GM23338 (cell line): ENCODE measurements around the gene UCN2. TPM values are rescaled to one million over a fixed set of nuclear protein-coding genes. Genes with fewer than 3 reads are reported as not detected.
"Not testable (repeated sequence)": the region's sequence is repeated elsewhere in the genome, so short reads cannot be mapped to it uniquely, and the experiment has no call there.

Experiments used
- ATAC-seq: fragments of 200-7000 bp; cut with Tn5 transposase; 3 replicates; pipeline ENCODE4 v1.9.1; 2020
- DNase-seq: peaks from one replicate; pipeline ENCODE4 v3.0.0-alpha.2; 2015; ENCODE audit warnings: low spot score
- H2AFZ ChIP-seq: fragments of 200-600 bp; sonication (generic); 2 replicates; pipeline ENCODE4 v1.8.0; 2016; ENCODE audit warnings: antibody characterized with exemption, mild to moderate bottlenecking, moderate library complexity
- H3F3A ChIP-seq: fragments of 200-600 bp; sonication (generic); replicated peaks from 2 replicates; pipeline ENCODE4 v1.8.0; 2017; ENCODE audit warnings: antibody characterized with exemption, mixed run types, low read depth
- H3K27ac ChIP-seq: fragments of 200-600 bp; sonication (generic); 2 replicates; pipeline ENCODE4 v1.6.1; 2016; ENCODE audit warnings: low read depth
- H3K27me3 ChIP-seq: fragments of 200-600 bp; sonication (generic); 2 replicates; pipeline ENCODE4 v1.8.0; 2016; ENCODE audit warnings: mild to moderate bottlenecking, mixed run types, moderate library complexity; ENCODE audit not compliant: insufficient read depth
- H3K36me3 ChIP-seq: fragments of 200-600 bp; sonication (generic); 2 replicates; pipeline ENCODE4 v1.8.0; 2016; ENCODE audit warnings: mild to moderate bottlenecking; ENCODE audit not compliant: insufficient read depth
- H3K4me1 ChIP-seq: fragments of 200-600 bp; sonication (generic); 2 replicates; pipeline ENCODE4 v1.8.0; 2016; ENCODE audit warnings: mild to moderate bottlenecking, moderate library complexity; ENCODE audit not compliant: insufficient read depth
- H3K4me2 ChIP-seq: fragments of 200-600 bp; sonication (generic); 2 replicates; pipeline ENCODE4 v1.7.1; 2017; ENCODE audit warnings: mixed run types
- H3K4me3 ChIP-seq: fragments of 200-600 bp; sonication (generic); 2 replicates; pipeline ENCODE4 v1.6.1; 2016; ENCODE audit warnings: mixed run types
- H3K79me2 ChIP-seq: fragments of 200-600 bp; sonication (generic); replicated peaks from 2 replicates; pipeline ENCODE4 v1.8.0; 2017; ENCODE audit warnings: mild to moderate bottlenecking; ENCODE audit not compliant: insufficient read depth
- H3K9me2 ChIP-seq: fragments of 200-600 bp; sonication (generic); 2 replicates; pipeline ENCODE4 v1.8.0; 2017; ENCODE audit not compliant: insufficient read depth
- H4K20me1 ChIP-seq: fragments of 200-600 bp; sonication (generic); replicated peaks from 2 replicates; pipeline ENCODE4 v1.8.0; 2017; ENCODE audit warnings: mild to moderate bottlenecking; ENCODE audit not compliant: insufficient read depth
- H3K27ac Mint-ChIP-seq: 2 replicates; pipeline ENCODE4 v1.8.0; 2020; ENCODE audit warnings: inconsistent platforms, mild to moderate bottlenecking, moderate library complexity, mixed read lengths
- H3K27me3 Mint-ChIP-seq: 3 replicates; pipeline ENCODE4 v1.8.0; 2022; ENCODE audit warnings: low read depth, mild to moderate bottlenecking, moderate library complexity, mixed read lengths, inconsistent platforms; ENCODE audit not compliant: insufficient read depth, poor library complexity
- H3K36me3 Mint-ChIP-seq: 3 replicates; pipeline ENCODE4 v1.8.0; 2021; ENCODE audit warnings: low read depth, mild to moderate bottlenecking, inconsistent platforms, moderate library complexity, mixed read lengths
- H3K4me1 Mint-ChIP-seq: 3 replicates; pipeline ENCODE4 v1.8.0; 2020; ENCODE audit warnings: mild to moderate bottlenecking, inconsistent platforms, mixed read lengths
- H3K4me3 Mint-ChIP-seq: 3 replicates; pipeline ENCODE4 v1.8.0; 2021; ENCODE audit warnings: moderate library complexity, mild to moderate bottlenecking, inconsistent platforms, mixed read lengths
- H3K9me3 Mint-ChIP-seq: 3 replicates; pipeline ENCODE4 v1.8.0; 2020; ENCODE audit warnings: moderate library complexity, mild to moderate bottlenecking, inconsistent platforms, mixed read lengths
- EZH2 ChIP-seq: fragments of 200-600 bp; sonication (generic); IDR thresholded peaks from one replicate; pipeline ENCODE4 v1.8.0; 2017; ENCODE audit warnings: antibody characterized with exemption, mild to moderate bottlenecking, low read depth; ENCODE audit not compliant: unreplicated experiment
- JUNB ChIP-seq: IDR thresholded peaks from one replicate; pipeline ENCODE4 v1.6.1; 2016; ENCODE audit warnings: antibody characterized with exemption; ENCODE audit not compliant: unreplicated experiment
- NANOG ChIP-seq: IDR thresholded peaks from 2 replicates; pipeline ENCODE4 v1.6.1; 2016; ENCODE audit warnings: antibody characterized with exemption, borderline replicate concordance
- POLR2AphosphoS5 ChIP-seq: IDR thresholded peaks from 2 replicates; pipeline ENCODE4 v1.6.1; 2016; ENCODE audit warnings: antibody characterized with exemption, low read depth
- ZNF114 ChIP-seq: fragments of 250-450 bp; sonication (Bioruptor Pico); IDR thresholded peaks from 2 replicates; pipeline ENCODE4 v1.5.0; 2020; ENCODE audit warnings: mild to moderate bottlenecking, moderate library complexity
- ZNF331 ChIP-seq: fragments of 250-450 bp; sonication (Bioruptor Pico); IDR thresholded peaks from 2 replicates; pipeline ENCODE4 v1.5.0; 2020; ENCODE audit warnings: low read depth, mild to moderate bottlenecking, moderate library complexity
- polyA plus RNA-seq: library from polyadenylated mRNA; unstranded; fragments of >200 nt; fragmentation: Nextera tagmentation; extraction: Ambion mirVana; gene quantifications from 2 replicates; pipeline ENCODE4 v1.2.1, GENCODE V29; 2016
- total RNA-seq: library from RNA; depleted of rRNA; stranded (reverse); fragments of >200 nt; shearing (Covaris generic); gene quantifications from 2 replicates; pipeline ENCODE4 v1.2.3, GENCODE V29; 2014
- TF ChIP-seq, protein P1 (sequence below): fragments of 250-450 bp; sonication (Bioruptor Pico); IDR thresholded peaks from 2 replicates; pipeline ENCODE4 v1.5.0; 2020; ENCODE audit warnings: mild to moderate bottlenecking, moderate library complexity

Gene UCN2
- total and polyA plus RNA-seq, 2 experiments from 2014 or later, result 0.17 TPM; not detected in 1

GRCh38 chr3:48530701-48531100, 32.9 kb downstream of the UCN2 start:
- H3K4me3 Mint-ChIP-seq, H3K36me3 ChIP-seq: not testable (repeated sequence)

GRCh38 chr3:48528754-48529153, 34.8 kb downstream of the UCN2 start:
- Mint-ChIP-seq H3K9me3 (no peaks in the 10 kb centered on the region), H3K27me3 (peaks cover 3% of the 10 kb centered on the region)
- no peak for ATAC-seq

More at GRCh38 chr3:48530701-48531100, 32.9 kb downstream of the UCN2 start:
- ATAC-seq, H3K79me2 ChIP-seq, H3K27me3 ChIP-seq, H2AFZ ChIP-seq, DNase-seq, H3K27ac Mint-ChIP-seq, H3K27ac ChIP-seq, H4K20me1 ChIP-seq, H3K9me2 ChIP-seq, H3F3A ChIP-seq, H3K27me3 Mint-ChIP-seq, H3K4me2 ChIP-seq, H3K4me1 Mint-ChIP-seq, H3K4me3 ChIP-seq, H3K4me1 ChIP-seq, H3K9me3 Mint-ChIP-seq: not testable (repeated sequence)
- peaks cover 23% of the 10 kb centered on the region for H3K36me3 Mint-ChIP-seq

More at GRCh38 chr3:48528754-48529153, 34.8 kb downstream of the UCN2 start:
- Histone ChIP-seq H3K4me3 (no peak overlapping the region), H3K4me1 (no peaks in the 10 kb centered on the region), H3K36me3 (0 out of 2 replicates have a peak, but pooled peaks cover 3% of the 10 kb centered on the region), H3K79me2 (no peaks in the 10 kb centered on the region), H3K9me2 (no peaks in the 10 kb centered on the region), H4K20me1 (no peaks in the 10 kb centered on the region), H3F3A (peaks cover 4% of the 10 kb centered on the region; the same call in 1 of the 2 replicates), H3K27ac (no peak overlapping the region), H2AFZ (no peak overlapping the region), H3K27me3 (no peaks in the 10 kb centered on the region), H3K4me2 (no peak overlapping the region)
- Mint-ChIP-seq H3K4me3 (no peak overlapping the region), H3K27ac (no peak overlapping the region), H3K36me3 (peaks cover 16% of the 10 kb centered on the region), H3K4me1 (no peaks in the 10 kb centered on the region)
- TF ChIP-seq EZH2 (no peak), NANOG (no peak), ZNF331 (no peak), JUNB (no peak), ZNF114 (CRISPR knock-in tag) (no peak), POLR2AphosphoS5 (no peak)
- TF ChIP-seq, protein P1, sequence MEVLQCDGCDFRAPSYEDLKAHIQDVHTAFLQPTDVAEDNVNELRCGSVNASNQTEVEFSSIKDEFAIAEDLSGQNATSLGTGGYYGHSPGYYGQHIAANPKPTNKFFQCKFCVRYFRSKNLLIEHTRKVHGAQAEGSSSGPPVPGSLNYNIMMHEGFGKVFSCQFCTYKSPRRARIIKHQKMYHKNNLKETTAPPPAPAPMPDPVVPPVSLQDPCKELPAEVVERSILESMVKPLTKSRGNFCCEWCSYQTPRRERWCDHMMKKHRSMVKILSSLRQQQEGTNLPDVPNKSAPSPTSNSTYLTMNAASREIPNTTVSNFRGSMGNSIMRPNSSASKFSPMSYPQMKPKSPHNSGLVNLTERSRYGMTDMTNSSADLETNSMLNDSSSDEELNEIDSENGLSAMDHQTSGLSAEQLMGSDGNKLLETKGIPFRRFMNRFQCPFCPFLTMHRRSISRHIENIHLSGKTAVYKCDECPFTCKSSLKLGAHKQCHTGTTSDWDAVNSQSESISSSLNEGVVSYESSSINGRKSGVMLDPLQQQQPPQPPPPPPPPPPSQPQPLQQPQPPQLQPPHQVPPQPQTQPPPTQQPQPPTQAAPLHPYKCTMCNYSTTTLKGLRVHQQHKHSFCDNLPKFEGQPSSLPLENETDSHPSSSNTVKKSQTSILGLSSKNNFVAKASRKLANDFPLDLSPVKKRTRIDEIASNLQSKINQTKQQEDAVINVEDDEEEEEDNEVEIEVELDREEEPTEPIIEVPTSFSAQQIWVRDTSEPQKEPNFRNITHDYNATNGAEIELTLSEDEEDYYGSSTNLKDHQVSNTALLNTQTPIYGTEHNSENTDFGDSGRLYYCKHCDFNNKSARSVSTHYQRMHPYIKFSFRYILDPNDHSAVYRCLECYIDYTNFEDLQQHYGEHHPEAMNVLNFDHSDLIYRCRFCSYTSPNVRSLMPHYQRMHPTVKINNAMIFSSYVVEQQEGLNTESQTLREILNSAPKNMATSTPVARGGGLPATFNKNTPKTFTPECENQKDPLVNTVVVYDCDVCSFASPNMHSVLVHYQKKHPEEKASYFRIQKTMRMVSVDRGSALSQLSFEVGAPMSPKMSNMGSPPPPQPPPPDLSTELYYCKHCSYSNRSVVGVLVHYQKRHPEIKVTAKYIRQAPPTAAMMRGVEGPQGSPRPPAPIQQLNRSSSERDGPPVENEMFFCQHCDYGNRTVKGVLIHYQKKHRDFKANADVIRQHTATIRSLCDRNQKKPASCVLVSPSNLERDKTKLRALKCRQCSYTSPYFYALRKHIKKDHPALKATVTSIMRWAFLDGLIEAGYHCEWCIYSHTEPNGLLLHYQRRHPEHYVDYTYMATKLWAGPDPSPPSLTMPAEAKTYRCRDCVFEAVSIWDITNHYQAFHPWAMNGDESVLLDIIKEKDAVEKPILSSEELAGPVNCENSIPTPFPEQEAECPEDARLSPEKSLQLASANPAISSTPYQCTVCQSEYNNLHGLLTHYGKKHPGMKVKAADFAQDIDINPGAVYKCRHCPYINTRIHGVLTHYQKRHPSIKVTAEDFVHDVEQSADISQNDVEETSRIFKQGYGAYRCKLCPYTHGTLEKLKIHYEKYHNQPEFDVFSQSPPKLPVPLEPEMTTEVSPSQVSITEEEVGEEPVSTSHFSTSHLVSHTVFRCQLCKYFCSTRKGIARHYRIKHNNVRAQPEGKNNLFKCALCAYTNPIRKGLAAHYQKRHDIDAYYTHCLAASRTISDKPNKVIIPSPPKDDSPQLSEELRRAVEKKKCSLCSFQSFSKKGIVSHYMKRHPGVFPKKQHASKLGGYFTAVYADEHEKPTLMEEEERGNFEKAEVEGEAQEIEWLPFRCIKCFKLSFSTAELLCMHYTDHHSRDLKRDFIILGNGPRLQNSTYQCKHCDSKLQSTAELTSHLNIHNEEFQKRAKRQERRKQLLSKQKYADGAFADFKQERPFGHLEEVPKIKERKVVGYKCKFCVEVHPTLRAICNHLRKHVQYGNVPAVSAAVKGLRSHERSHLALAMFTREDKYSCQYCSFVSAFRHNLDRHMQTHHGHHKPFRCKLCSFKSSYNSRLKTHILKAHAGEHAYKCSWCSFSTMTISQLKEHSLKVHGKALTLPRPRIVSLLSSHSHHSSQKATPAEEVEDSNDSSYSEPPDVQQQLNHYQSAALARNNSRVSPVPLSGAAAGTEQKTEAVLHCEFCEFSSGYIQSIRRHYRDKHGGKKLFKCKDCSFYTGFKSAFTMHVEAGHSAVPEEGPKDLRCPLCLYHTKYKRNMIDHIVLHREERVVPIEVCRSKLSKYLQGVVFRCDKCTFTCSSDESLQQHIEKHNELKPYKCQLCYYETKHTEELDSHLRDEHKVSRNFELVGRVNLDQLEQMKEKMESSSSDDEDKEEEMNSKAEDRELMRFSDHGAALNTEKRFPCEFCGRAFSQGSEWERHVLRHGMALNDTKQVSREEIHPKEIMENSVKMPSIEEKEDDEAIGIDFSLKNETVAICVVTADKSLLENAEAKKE, result no peak
- DNase-seq, result no peak
